Lower leg skin (tissue), 3 donors: ENCODE measurements around the gene RBM33.

ENCODE experiments used
- CTCF ChIP-seq, 3 donors: fragments of 450-650 bp; IDR thresholded peaks; one replicate each; pipeline ENCODE4 v1.5.1; 2016; ENCODE audit warnings: antibody characterized with exemption in 3 of 3, mild to moderate bottlenecking in 3 of 3, moderate library complexity in 2 of 3
- POLR2A ChIP-seq, 2 donors: fragments of 450-650 bp; IDR thresholded peaks; one replicate each; pipeline ENCODE4 v1.6.1; 2016 to 2017; ENCODE audit warnings: antibody characterized with exemption in 2 of 2, mild to moderate bottlenecking in 1 of 2, moderate library complexity in 1 of 2

- TF ChIP-seq CTCF (IDR thresholded peaks at IDR 0.05) (no peak), POLR2A (IDR thresholded peaks at IDR 0.05) (no peak)
Measured at GRCh38 chr7:155786491-155786890, 142.0 kb downstream of the RBM33 start.
